K562 (cell line): ENCODE results near the gene SAP130. TPM values are rescaled to one million over a fixed set of nuclear protein-coding genes. Genes with fewer than 3 reads are reported as not detected.

ENCODE experiments used
- ATAC-seq: fragments of 200-7000 bp; cut with Tn5 transposase; 3 replicates; pipeline ENCODE4 v1.9.1; 2020; ENCODE audit warnings: moderate library complexity
- BruUV-seq: library from RNA; stranded (reverse); fragments of 400-500 nt; replicated peaks from 2 replicates; lab custom pipeline; 2021; lab: Mats Ljungman, UMichigan
- CTCF ChIA-PET: fragments of 300-600 bp; formaldehyde crosslinking; extraction: SDS; loops from one replicate; lab custom pipeline; 2021; ENCODE audit warnings: low intra/inter-chr PET ratio; lab: Yijun Ruan, JAX
- POLR2A ChIA-PET: fragments of 300-600, 350-650 bp; sonication (Branson Sonifier 250); formaldehyde crosslinking; extraction: SDS; loops from one replicate; lab custom pipeline; 2021; ENCODE audit warnings: antibody characterized with exemption, inconsistent platforms; lab: Yijun Ruan, JAX
- DNase-seq, 4 experiments: peaks; one replicate each; pipeline versions ENCODE4 v3.0.0 to v3.0.0-alpha.2; 2011 to 2018; ENCODE audit warnings: low spot score in 3 of 4, mixed read lengths in 3 of 4; ENCODE audit errors: extremely low read depth in 1 of 4
- FAIRE-seq: peaks from 2 replicates; lab custom pipeline; 2011; peaks lifted over from hg19 to GRCh38; lab: Jason Lieb, UNC
- H2AFZ ChIP-seq: 2 replicates; pipeline ENCODE4 v1.6.0; 2011; ENCODE audit warnings: low read depth, low read length, control low read depth, inconsistent platforms
- H3K27ac ChIP-seq: fragments of 200-600 bp; 3 replicates; pipeline ENCODE4 v1.8.0; 2011; ENCODE audit warnings: low read depth, mild to moderate bottlenecking, control low read depth, inconsistent platforms, low read length, moderate library complexity, mixed read lengths; ENCODE audit errors: extremely low read depth
- H3K27me3 ChIP-seq, 2 experiments: fragments of 300-600 bp in 1 of 2; 2 replicates in 1 of 2; 3 replicates in 1 of 2; pipeline versions ENCODE4 v1.6.0 to v1.8.0; 2011; ENCODE audit warnings: inconsistent platforms in 2 of 2, low read length in 2 of 2, mild to moderate bottlenecking in 1 of 2, mixed read lengths in 1 of 2, moderate library complexity in 1 of 2; ENCODE audit not compliant: control insufficient read depth in 2 of 2, insufficient read depth in 2 of 2
- H3K36me3 ChIP-seq: fragments of 300-600 bp; 3 replicates; pipeline ENCODE4 v1.8.0; 2011; ENCODE audit warnings: mild to moderate bottlenecking, low read length, inconsistent platforms; ENCODE audit not compliant: control insufficient read depth, insufficient read depth
- H3K4me1 ChIP-seq, 2 experiments: fragments of 200-600 bp in 1 of 2; replicated peaks in 1 of 2; 2 replicates in 1 of 2; 3 replicates in 1 of 2; pipeline versions ENCODE4 v1.5.1 to v1.8.0; 2011; ENCODE audit warnings: inconsistent platforms in 2 of 2, low read length in 2 of 2, mild to moderate bottlenecking in 1 of 2, mixed read lengths in 1 of 2, moderate library complexity in 1 of 2; ENCODE audit not compliant: control insufficient read depth in 2 of 2, insufficient read depth in 2 of 2
- H3K4me2 ChIP-seq: 2 replicates; pipeline ENCODE4 v1.6.1; 2011; ENCODE audit warnings: low read length, control low read depth, inconsistent platforms, mixed read lengths; ENCODE audit not compliant: insufficient read depth
- H3K4me3 ChIP-seq: fragments of 200-600 bp; sonication (generic), shearing (Covaris generic); 2 replicates; pipeline ENCODE4 v1.5.1; 2016; ENCODE audit warnings: control low read depth, inconsistent platforms
- H3K79me2 ChIP-seq: fragments of 200-600 bp; 3 replicates; pipeline ENCODE4 v1.8.0; 2011; ENCODE audit warnings: low read length, inconsistent platforms; ENCODE audit not compliant: control insufficient read depth, insufficient read depth
- H3K9ac ChIP-seq, 2 experiments: 2 replicates each; pipeline versions ENCODE4 v1.6.0 to v1.6.1; 2011; ENCODE audit warnings: low read depth in 2 of 2, low read length in 2 of 2, control low read depth in 1 of 2, inconsistent platforms in 1 of 2, mild to moderate bottlenecking in 1 of 2, mixed read lengths in 1 of 2; ENCODE audit not compliant: insufficient read depth in 1 of 2
- H3K9me1 ChIP-seq: one replicate; pipeline ENCODE4 v1.6.0; 2011; ENCODE audit warnings: inconsistent platforms, mild to moderate bottlenecking, low read length, moderate library complexity; ENCODE audit not compliant: control insufficient read depth, insufficient read depth
- H3K9me3 ChIP-seq: replicated peaks from 2 replicates; pipeline ENCODE4 v1.5.1; 2011; ENCODE audit warnings: low read depth, low read length, inconsistent platforms; ENCODE audit not compliant: control insufficient read depth, insufficient read depth
- H4K20me1 ChIP-seq: replicated peaks from 2 replicates; pipeline ENCODE4 v1.6.1; 2011; ENCODE audit warnings: low read length, inconsistent platforms, mixed read lengths; ENCODE audit not compliant: control insufficient read depth, insufficient read depth
- ARID1B ChIP-seq: fragments of 450-650 bp; IDR thresholded peaks from 2 replicates; pipeline ENCODE4 v1.6.1; 2016; ENCODE audit warnings: antibody characterized with exemption, mild to moderate bottlenecking, inconsistent platforms
- BRF2 ChIP-seq: IDR thresholded peaks from 3 replicates; pipeline ENCODE4 v1.6.1; 2011; ENCODE audit warnings: borderline replicate concordance, mild to moderate bottlenecking; ENCODE audit not compliant: insufficient read length, insufficient read depth
- CBFA2T3 ChIP-seq: fragments of 450-650 bp; IDR thresholded peaks from 2 replicates; pipeline ENCODE4 v1.6.1; 2017
- HMGN3 ChIP-seq: IDR thresholded peaks from 2 replicates; pipeline ENCODE4 v1.6.1; 2011; ENCODE audit warnings: borderline replicate concordance, low read depth, mild to moderate bottlenecking, mixed read lengths, low read length; ENCODE audit not compliant: insufficient read length; ENCODE audit errors: extremely low read depth
- MTA2 ChIP-seq: fragments of 450-650 bp; IDR thresholded peaks from 2 replicates; pipeline ENCODE4 v1.6.1; 2016; ENCODE audit warnings: low read depth
- PTRF ChIP-seq: fragments of 450-650 bp; IDR thresholded peaks from 2 replicates; pipeline ENCODE4 v1.6.1; 2016; ENCODE audit warnings: mild to moderate bottlenecking, missing genetic modification characterization, missing compliant biosample characterization
- SMAD4 ChIP-seq: fragments of 250-450 bp; sonication (Bioruptor Pico); conservative IDR thresholded peaks from 2 replicates; pipeline ENCODE4 v1.8.0; 2021; ENCODE audit warnings: inconsistent platforms, mild to moderate bottlenecking, moderate library complexity
- TRIM28 ChIP-seq: fragments of 450-650 bp; IDR thresholded peaks from 2 replicates; pipeline ENCODE4 v1.6.1; 2017
- ZNF197 ChIP-seq: fragments of 200-800 bp; sonication (Bioruptor generic); IDR thresholded peaks from 2 replicates; pipeline ENCODE4 v1.6.1; 2016; ENCODE audit warnings: low read depth, missing genetic modification characterization, missing compliant biosample characterization
- ZNF217 ChIP-seq: sonication (generic); formaldehyde crosslinking; IDR thresholded peaks from 2 replicates; pipeline ENCODE4 v1.8.0; 2022; ENCODE audit warnings: mild to moderate bottlenecking, missing genetic modification reagents
- WGBS: fragments of 100-300 bp; shearing (Covaris generic); methylation state at CpG from one replicate; pipeline ENCODE4 v1.1.6; 2016; ENCODE audit warnings: low coverage, mixed read lengths; ENCODE audit not compliant: insufficient coverage; ENCODE audit errors: missing lambda C conversion rate; 5-methylcytosine and 5-hydroxymethylcytosine counted together
- in situ Hi-C: fragments of 300-500 bp; cut with MboI; formaldehyde crosslinking; loops from 4 replicates; pipeline ENCODE4 v1.15.0; 2018; ENCODE audit warnings: inconsistent platforms, mixed read lengths
- intact Hi-C: fragments of 100-400 bp; cut with micrococcal nuclease; formaldehyde crosslinking; loops from 2 replicates; pipeline ENCODE4 v1.14.2; 2022
- polyA plus RNA-seq, 8 experiments: library from polyadenylated mRNA; depleted of rRNA in 4 of 8; stranded (reverse) in 5 of 8; unstranded in 3 of 8; fragments of >200 nt; fragmentation: Nextera tagmentation in 2 of 8; fragmentation: Illumina TruSeq in 1 of 8; extraction: Ambion mirVana in 2 of 8; extraction: Trizol in 1 of 8; gene quantifications; 2 replicates each; pipeline versions ENCODE4 v1.2.1 to v1.2.3, GENCODE V29; 2011 to 2014; ENCODE audit warnings: inconsistent platforms in 1 of 8, missing spikeins in 1 of 8
- total RNA-seq, 7 experiments: library from RNA; depleted of rRNA in 6 of 7; stranded (reverse); fragments of >200 nt in 6 of 7; fragmentation: Illumina TruSeq in 2 of 7; extraction: Trizol in 2 of 7; gene quantifications; 2 replicates each; pipeline versions ENCODE4 v1.2.1 to v1.2.3, GENCODE V29; 2011 to 2021; ENCODE audit warnings: low replicate concordance in 1 of 7
- TF ChIP-seq, protein P1 (sequence below): fragments of 450-650 bp; formaldehyde crosslinking; IDR thresholded peaks from 2 replicates; pipeline ENCODE4 v1.4.0; 2020; ENCODE audit warnings: mild to moderate bottlenecking, mixed read lengths
- TF ChIP-seq, protein P2 (sequence below): IDR thresholded peaks from 2 replicates; pipeline ENCODE4 v1.6.1; 2011; ENCODE audit not compliant: insufficient read length; ENCODE audit errors: extremely low read depth
- TF ChIP-seq, protein P3 (sequence below): fragments of 250-450 bp; sonication (Bioruptor Pico); IDR thresholded peaks from 2 replicates; pipeline ENCODE4 v1.5.0; 2021

SAP130 gene
- total and polyA plus RNA-seq, 9 of the 15 experiments (the other 6 are each of a cell fraction or from before 2014, with no cell fraction given), result 4.5 to 33.4 (median 7.4) TPM

GRCh38 chr2:128032092-128032491 lies 4.2 kb upstream of the SAP130 start (continued):
- TF ChIP-seq, protein P1, sequence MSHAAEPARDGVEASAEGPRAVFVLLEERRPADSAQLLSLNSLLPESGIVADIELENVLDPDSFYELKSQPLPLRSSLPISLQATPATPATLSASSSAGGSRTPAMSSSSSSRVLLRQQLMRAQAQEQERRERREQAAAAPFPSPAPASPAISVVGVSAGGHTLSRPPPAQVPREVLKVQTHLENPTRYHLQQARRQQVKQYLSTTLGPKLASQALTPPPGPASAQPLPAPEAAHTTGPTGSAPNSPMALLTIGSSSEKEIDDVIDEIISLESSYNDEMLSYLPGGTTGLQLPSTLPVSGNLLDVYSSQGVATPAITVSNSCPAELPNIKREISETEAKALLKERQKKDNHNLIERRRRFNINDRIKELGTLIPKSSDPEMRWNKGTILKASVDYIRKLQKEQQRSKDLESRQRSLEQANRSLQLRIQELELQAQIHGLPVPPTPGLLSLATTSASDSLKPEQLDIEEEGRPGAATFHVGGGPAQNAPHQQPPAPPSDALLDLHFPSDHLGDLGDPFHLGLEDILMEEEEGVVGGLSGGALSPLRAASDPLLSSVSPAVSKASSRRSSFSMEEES, result peak; percentile 15
- peak; percentile 80 for TF ChIP-seq TRIM28

DNA sequence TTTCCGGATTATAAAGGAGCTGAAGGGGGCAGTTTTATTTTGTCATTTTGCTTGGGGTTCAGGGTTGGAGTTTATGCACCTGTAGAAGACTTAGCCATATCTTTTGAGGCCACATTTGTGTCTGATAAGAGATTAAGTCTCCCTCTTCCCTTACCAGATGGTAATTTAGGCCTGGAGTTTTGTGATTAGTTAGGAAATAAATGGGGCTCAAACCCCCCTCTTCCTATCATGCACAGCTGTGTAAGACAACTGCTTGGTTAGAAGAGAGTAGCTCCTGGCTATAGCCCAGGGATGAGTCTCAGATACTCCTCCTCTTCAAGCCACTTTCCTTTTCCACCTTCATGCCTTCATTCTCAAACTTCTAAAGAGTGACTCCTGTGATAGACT lies 802 bp upstream of the SAP130 start:
- Histone ChIP-seq H3K79me2 (peaks cover 24% of the 10 kb centered on the region), H3K4me1 (peaks cover 12 to 16% of the 10 kb centered on the region in 2 experiments; a peak in 4 of 5 replicates), H3K4me3 (peak overlapping the region; percentile 97), H3K36me3 (peaks cover 16% of the 10 kb centered on the region; the same call in 1 of the 3 replicates), H4K20me1 (no peaks in the 10 kb centered on the region), H3K4me2 (peak overlapping the region; percentile 87), H3K27me3 (no peaks in the 10 kb centered on the region), H3K9me3 (peaks cover 7% of the 10 kb centered on the region), H3K9me1 (no peaks in the 10 kb centered on the region), H3K27ac (peak overlapping the region; percentile 94; the same call in 2 of the 3 replicates), H3K9ac (peak overlapping the region; percentile 85 to 98), H2AFZ (peak overlapping the region; percentile 96)
- ChIA-PET POLR2A (interaction anchor here (0.6 to 1.6 kb wide), 8 partner anchors 10 to 575 kb away, joined by 3 to 5 read pairs (median 3); partner anchors contain the start of gene UGGT1), CTCF (no interaction called here)
- BruUV-seq, result no TSS peak
- intact Hi-C loops (loop anchor here (5.0 kb wide), 1 partner anchor 171 kb away; the partner anchor contains the start of gene POLR2D), in situ Hi-C loops (no loop called here)
- WGBS, result 0% methylated on average over 1 of the region's 1 CpG
- FAIRE-seq, result peak; percentile 11
- no peak for ATAC-seq
- DNase-seq, result peak; percentile 35 to 58 (median 44)
- TF ChIP-seq MTA2 (peak; percentile 67), ZNF217 (CRISPR knock-in tag) (no peak), HMGN3 (no peak), CBFA2T3 (peak; percentile 91), ARID1B (peak; percentile 82), PTRF (tag) (no peak), SMAD4 (peak; percentile 49; the same call in 1 of the 2 replicates), BRF2 (no peak), ZNF197 (no peak)
- TF ChIP-seq, protein P2, sequence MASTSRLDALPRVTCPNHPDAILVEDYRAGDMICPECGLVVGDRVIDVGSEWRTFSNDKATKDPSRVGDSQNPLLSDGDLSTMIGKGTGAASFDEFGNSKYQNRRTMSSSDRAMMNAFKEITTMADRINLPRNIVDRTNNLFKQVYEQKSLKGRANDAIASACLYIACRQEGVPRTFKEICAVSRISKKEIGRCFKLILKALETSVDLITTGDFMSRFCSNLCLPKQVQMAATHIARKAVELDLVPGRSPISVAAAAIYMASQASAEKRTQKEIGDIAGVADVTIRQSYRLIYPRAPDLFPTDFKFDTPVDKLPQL, result no peak
- TF ChIP-seq, protein P3, sequence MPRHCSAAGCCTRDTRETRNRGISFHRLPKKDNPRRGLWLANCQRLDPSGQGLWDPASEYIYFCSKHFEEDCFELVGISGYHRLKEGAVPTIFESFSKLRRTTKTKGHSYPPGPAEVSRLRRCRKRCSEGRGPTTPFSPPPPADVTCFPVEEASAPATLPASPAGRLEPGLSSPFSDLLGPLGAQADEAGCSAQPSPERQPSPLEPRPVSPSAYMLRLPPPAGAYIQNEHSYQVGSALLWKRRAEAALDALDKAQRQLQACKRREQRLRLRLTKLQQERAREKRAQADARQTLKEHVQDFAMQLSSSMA (CRISPR knock-in tag), result 0 out of 2 replicates have a peak, but pooled peaks have one; percentile 32
